ENCODE results near the gene XRCC3.

The XRCC3 gene

DNA sequence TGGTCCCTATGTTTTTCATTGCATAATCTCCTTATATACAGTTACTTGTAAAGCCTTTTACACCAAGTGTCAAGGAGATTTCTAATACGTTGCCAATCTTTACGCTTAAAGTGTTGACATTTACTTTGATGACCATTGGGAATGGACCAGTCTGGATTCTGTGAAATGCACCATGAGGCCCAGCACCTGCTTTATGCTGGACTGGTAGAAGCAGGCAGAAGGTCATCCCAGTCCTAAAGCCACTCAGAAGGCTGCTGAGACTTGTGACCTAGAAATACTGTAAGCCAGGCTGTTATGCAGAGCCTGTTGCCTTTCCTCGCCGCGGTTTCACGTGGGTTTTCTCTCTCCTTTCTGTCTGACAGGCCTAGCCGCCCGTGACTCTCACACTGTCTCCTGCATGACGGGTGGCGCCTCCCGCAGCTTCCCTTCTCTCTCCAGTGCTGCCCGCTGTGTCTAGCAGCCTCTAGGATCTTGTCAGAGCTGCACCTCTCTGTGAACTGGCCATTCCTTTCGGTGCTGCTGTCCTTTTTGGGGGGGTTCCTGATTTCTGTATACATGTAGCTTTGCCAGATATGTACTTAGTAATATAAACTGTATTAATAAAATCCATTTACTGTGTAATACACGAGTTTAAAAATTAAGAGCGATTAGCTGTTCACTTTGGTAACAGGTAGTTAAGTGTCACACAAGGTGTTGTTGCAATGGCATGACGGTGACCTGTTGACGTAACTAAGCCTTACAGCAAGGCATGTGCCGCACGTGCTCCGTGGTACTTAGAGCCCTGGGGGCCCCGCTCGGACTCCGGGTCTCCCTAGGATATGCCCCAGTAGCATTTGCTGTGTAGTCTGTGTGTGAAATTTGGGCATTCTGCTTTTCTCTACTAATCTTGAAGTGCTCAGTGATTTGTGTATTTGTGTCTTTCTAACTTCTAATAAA, 29.7 kb downstream of the XRCC3 start:
- CTCF ChIA-PET: interaction anchor here (0.5 to 1.6 kb wide), 2 partner anchors 8 to 113 kb away, joined by 3 read pairs; no protein-coding TSS in a partner anchor
- 0 out of 2 replicates have a peak, but pooled peaks have one; percentile 39 for TF ChIP-seq ZNF558 (tag by site-specific recombination; IDR thresholded peaks at IDR 0.05)
- no peak for TF ChIP-seq ZNF670 (tag by site-specific recombination; IDR thresholded peaks at IDR 0.05; ENCODE audit: low read depth)
- POLR2A ChIA-PET: interaction anchor here (0.7 kb wide), 1 partner anchor 255 kb away, joined by 3 read pairs; no protein-coding TSS in a partner anchor
- H3K36me3 ChIP-seq (ENCODE audit: control insufficient read depth in 2 of 2, insufficient read depth in 1 of 2, low read length in 2 of 2): peaks cover 31 to 92% of the 10 kb centered on the region in 2 experiments
- no peaks in the 10 kb centered on the region for H3K4me1 ChIP-seq (ENCODE audit: control insufficient read depth, insufficient read depth, low read length)
- no peak overlapping the region for H3K27ac ChIP-seq (ENCODE audit: extremely low read depth, low read depth, low read length)
- H3K9me3 ChIP-seq (ENCODE audit: control insufficient read depth, insufficient read depth, low read depth, low read length): no peaks in the 10 kb centered on the region
- no peak overlapping the region for H3K4me3 ChIP-seq (ENCODE audit: low read depth, low read length)

- no peak overlapping the region for H3K4me3 ChIP-seq (ENCODE audit: low read depth, low read length)
- no peaks in the 10 kb centered on the region for H3K4me1 ChIP-seq (ENCODE audit: control insufficient read depth, insufficient read depth, low read length)
- peaks cover 37 to 93% of the 10 kb centered on the region in 2 experiments for H3K36me3 ChIP-seq (ENCODE audit: control insufficient read depth in 2 of 2, insufficient read depth in 1 of 2, low read length in 2 of 2)
- no peaks in the 10 kb centered on the region for H3K9me3 ChIP-seq (ENCODE audit: control insufficient read depth, insufficient read depth, low read depth, low read length)
- no peak overlapping the region for H3K27ac ChIP-seq (ENCODE audit: extremely low read depth, low read depth, low read length)
- TF ChIP-seq ZNF280D (tag by site-specific recombination; IDR thresholded peaks at IDR 0.05) (no peak), ZNF146 (tag by site-specific recombination; IDR thresholded peaks at IDR 0.05) (no peak), ZNF341 (tag by site-specific recombination; IDR thresholded peaks at IDR 0.05; ENCODE audit: low read depth) (no peak), KLF9 (tag by site-specific recombination; IDR thresholded peaks at IDR 0.05; ENCODE audit: low read depth) (no peak), ZNF48 (tag by site-specific recombination; IDR thresholded peaks at IDR 0.05) (no peak), PRDM6 (tag by site-specific recombination; IDR thresholded peaks at IDR 0.05) (no peak), FEZF1 (tag by site-specific recombination; IDR thresholded peaks at IDR 0.05) (no peak)
- ChIA-PET CTCF (interaction anchor here (0.5 kb wide), 1 partner anchor 112 kb away, joined by 3 read pairs; no protein-coding TSS in a partner anchor), POLR2A (no interaction called here)
Measured at GRCh38 chr14:103684871-103685270, 30.4 kb downstream of the XRCC3 start.

DNA sequence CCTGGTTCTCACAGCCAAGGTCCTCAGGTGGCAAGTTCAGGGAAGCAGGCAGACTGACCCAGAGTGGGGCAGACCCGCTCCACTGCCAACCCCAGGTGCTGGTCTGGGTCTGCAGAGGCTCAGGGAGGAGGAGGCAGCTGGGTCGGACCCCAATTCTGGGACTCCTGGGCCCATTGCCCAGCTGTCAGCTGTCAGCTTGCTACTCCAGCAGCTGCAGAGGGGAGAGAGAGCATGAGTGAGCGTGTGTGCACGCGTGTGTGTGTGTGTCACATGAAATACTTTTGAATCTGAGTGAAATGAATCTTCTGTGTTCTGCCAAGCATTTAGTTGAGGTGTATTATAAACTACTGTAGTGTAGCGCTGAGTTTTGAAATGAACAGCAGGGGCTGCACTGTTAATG, 30.8 kb downstream of the XRCC3 start:
- no peaks in the 10 kb centered on the region for H3K9me3 ChIP-seq (ENCODE audit: control insufficient read depth, insufficient read depth, low read depth, low read length)
- H3K36me3 ChIP-seq (ENCODE audit: control insufficient read depth in 2 of 2, insufficient read depth in 1 of 2, low read length in 2 of 2): peaks cover 40 to 94% of the 10 kb centered on the region in 2 experiments
- no peaks in the 10 kb centered on the region for H3K4me1 ChIP-seq (ENCODE audit: control insufficient read depth, insufficient read depth, low read length)
- H3K27ac ChIP-seq (ENCODE audit: extremely low read depth, low read depth, low read length): no peak overlapping the region
- CTCF ChIA-PET: no interaction called here
- H3K4me3 ChIP-seq (ENCODE audit: low read depth, low read length): no peak overlapping the region
- POLR2A ChIA-PET: no interaction called here
- TF ChIP-seq GLIS2 (tag by site-specific recombination; IDR thresholded peaks at IDR 0.05): no peak
- TF ChIP-seq ZNF843 (tag by site-specific recombination; IDR thresholded peaks at IDR 0.05): no peak
- TF ChIP-seq, protein P1, sequence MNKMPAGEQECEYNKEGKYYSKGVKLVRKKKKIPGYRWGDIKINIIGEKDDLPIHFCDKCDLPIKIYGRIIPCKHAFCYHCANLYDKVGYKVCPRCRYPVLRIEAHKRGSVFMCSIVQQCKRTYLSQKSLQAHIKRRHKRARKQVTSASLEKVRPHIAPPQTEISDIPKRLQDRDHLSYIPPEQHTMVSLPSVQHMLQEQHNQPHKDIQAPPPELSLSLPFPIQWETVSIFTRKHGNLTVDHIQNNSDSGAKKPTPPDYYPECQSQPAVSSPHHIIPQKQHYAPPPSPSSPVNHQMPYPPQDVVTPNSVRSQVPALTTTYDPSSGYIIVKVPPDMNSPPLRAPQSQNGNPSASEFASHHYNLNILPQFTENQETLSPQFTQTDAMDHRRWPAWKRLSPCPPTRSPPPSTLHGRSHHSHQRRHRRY (tag by site-specific recombination; IDR thresholded peaks at IDR 0.05): no peak
- TF ChIP-seq ZSCAN5A (tag by site-specific recombination; IDR thresholded peaks at IDR 0.05): no peak
- no peak for TF ChIP-seq ZNF223 (tag by site-specific recombination; IDR thresholded peaks at IDR 0.05)
- TF ChIP-seq ZNF571 (tag by site-specific recombination; IDR thresholded peaks at IDR 0.05): no peak
- no peak for TF ChIP-seq ZNF76 (tag by site-specific recombination; IDR thresholded peaks at IDR 0.05; ENCODE audit: borderline replicate concordance, low read depth)
- TF ChIP-seq ZNF530 (tag by site-specific recombination; IDR thresholded peaks at IDR 0.05; ENCODE audit: low read depth): no peak
- TF ChIP-seq PATZ1 (tag by site-specific recombination; IDR thresholded peaks at IDR 0.05): no peak
- TF ChIP-seq ZNF548 (tag by site-specific recombination; IDR thresholded peaks at IDR 0.05): no peak
- TF ChIP-seq ZEB2 (tag by site-specific recombination; IDR thresholded peaks at IDR 0.05): no peak

Data from HEK293 (cell line).